GM12865 (cell line): ENCODE results near the gene ARNT2.

Experiments
- DNase-seq: peaks from one replicate; pipeline ENCODE4 v3.0.0; 2010; ENCODE audit warnings: low read depth
- H3K4me3 ChIP-seq: 2 replicates; pipeline ENCODE4 v1.5.1; 2011; ENCODE audit warnings: mild to moderate bottlenecking, low read depth, low read length, control low read depth
- CTCF ChIP-seq: IDR thresholded peaks from 2 replicates; pipeline ENCODE4 v1.5.1; 2011; ENCODE audit warnings: low read length, control low read depth, low read depth, inconsistent platforms; ENCODE audit not compliant: insufficient read depth; ENCODE audit errors: missing control alignments

Gene ARNT2

GRCh38 chr15:80530737-80531365 lies 126.7 kb downstream of the ARNT2 start:
- no peak for DNase-seq
- H3K4me3 ChIP-seq, result no peak overlapping the region
- no peak for TF ChIP-seq CTCF

GRCh38 chr15:80531388-80531787 lies 127.2 kb downstream of the ARNT2 start:
- no peak for TF ChIP-seq CTCF
- no peak for DNase-seq
- H3K4me3 ChIP-seq, result no peak overlapping the region

- H3K4me3 ChIP-seq, result no peak overlapping the region
- no peak for TF ChIP-seq CTCF
- DNase-seq, result no peak
Observed at GRCh38 chr15:80531796-80532195, 127.6 kb downstream of the ARNT2 start.

GRCh38 chr15:80533790-80534333 lies 129.7 kb downstream of the ARNT2 start:
- no peak overlapping the region for H3K4me3 ChIP-seq
- no peak for DNase-seq
- no peak for TF ChIP-seq CTCF

- no peak overlapping the region for H3K4me3 ChIP-seq
- no peak for TF ChIP-seq CTCF
- no peak for DNase-seq
Observed at GRCh38 chr15:80536231-80536630, 132.0 kb downstream of the ARNT2 start.

GRCh38 chr15:80536716-80537115 lies 132.5 kb downstream of the ARNT2 start:
- DNase-seq, result no peak
- no peak for TF ChIP-seq CTCF
- H3K4me3 ChIP-seq, result no peak overlapping the region

- no peak overlapping the region for H3K4me3 ChIP-seq
- DNase-seq, result no peak
- TF ChIP-seq CTCF, result no peak
Observed at GRCh38 chr15:80545078-80545477, 140.9 kb downstream of the ARNT2 start.
